Calu3 (cell line): ENCODE data around the gene SEMA6C. TPM values are rescaled to one million over a fixed set of nuclear protein-coding genes. Genes with fewer than 3 reads are reported as not detected.
"Not testable (repeated sequence)": the region's sequence is repeated elsewhere in the genome, so short reads cannot be mapped to it uniquely, and the experiment has no call there.

Source experiments
- BruUV-seq: library from RNA; stranded (reverse); fragments of 400-500 nt; replicated peaks from 2 replicates; lab custom pipeline; 2021; lab: Mats Ljungman, UMichigan
- CTCF ChIA-PET: fragments of 300-600 bp; sonication (Branson Sonifier 250); formaldehyde crosslinking; loops from one replicate; lab custom pipeline; 2022; ENCODE audit warnings: antibody characterized with exemption; lab: Charles Lee
- DNase-seq: peaks from one replicate; pipeline ENCODE4 v3.0.0; 2022
- H3K27ac Mint-ChIP-seq: one replicate; pipeline ENCODE4 v1.8.0; 2022; ENCODE audit warnings: mixed read lengths; ENCODE audit not compliant: unreplicated experiment
- H3K27me3 Mint-ChIP-seq: one replicate; pipeline ENCODE4 v1.8.0; 2022; ENCODE audit warnings: mixed read lengths; ENCODE audit not compliant: unreplicated experiment
- H3K36me3 Mint-ChIP-seq: one replicate; pipeline ENCODE4 v1.8.0; 2022; ENCODE audit warnings: mild to moderate bottlenecking, moderate library complexity, mixed read lengths; ENCODE audit not compliant: insufficient read depth, unreplicated experiment
- H3K4me1 Mint-ChIP-seq: one replicate; pipeline ENCODE4 v1.8.0; 2022; ENCODE audit warnings: mild to moderate bottlenecking, low read depth, mixed read lengths; ENCODE audit not compliant: unreplicated experiment
- H3K4me3 Mint-ChIP-seq: one replicate; pipeline ENCODE4 v1.8.0; 2022; ENCODE audit warnings: mild to moderate bottlenecking, low read depth, moderate library complexity, mixed read lengths; ENCODE audit not compliant: unreplicated experiment
- H3K9me3 Mint-ChIP-seq: one replicate; pipeline ENCODE4 v1.8.0; 2022; ENCODE audit warnings: low read depth, mixed read lengths; ENCODE audit not compliant: unreplicated experiment
- intact Hi-C: fragments of 100-400 bp; cut with micrococcal nuclease; formaldehyde crosslinking; loops from one replicate; pipeline ENCODE4 v1.10.0; 2022; ENCODE audit not compliant: unreplicated experiment
- total RNA-seq: library from RNA; stranded (reverse); gene quantifications from 2 replicates; pipeline ENCODE4 v1.2.3, GENCODE V29; 2022
- TF ChIP-seq, protein P1 (sequence below): fragments of 200-600 bp; IDR thresholded peaks from one replicate; pipeline ENCODE4 v1.8.0; 2022; ENCODE audit warnings: antibody characterized with exemption; ENCODE audit not compliant: unreplicated experiment

The SEMA6C gene
- total RNA-seq, 1 experiment from 2014 or later: 2.5 TPM

DNA sequence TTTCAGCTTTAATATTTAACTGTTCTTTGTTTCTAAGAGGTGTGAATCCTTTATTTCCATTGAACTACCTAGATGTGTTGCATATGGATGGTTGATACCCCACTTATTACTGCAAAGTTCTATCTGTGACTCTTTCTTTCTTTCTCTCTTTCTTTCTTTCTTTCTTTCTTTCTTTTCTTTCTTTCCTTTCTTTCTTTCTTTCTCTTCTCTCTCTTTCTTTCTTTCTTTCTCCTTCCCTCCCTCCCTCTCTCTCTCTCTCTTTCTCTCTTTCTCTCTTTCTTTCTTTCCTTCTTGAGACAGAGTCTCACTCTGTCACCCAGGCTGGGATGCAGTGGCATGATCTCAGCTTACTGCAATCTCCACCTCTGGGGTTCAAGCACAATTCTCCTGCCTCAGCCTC, 41.8 kb downstream of the SEMA6C start:
- no peaks in the 10 kb centered on the region for H3K4me1 Mint-ChIP-seq
- H3K4me3 Mint-ChIP-seq: no peak overlapping the region
- intact Hi-C loops: no loop called here
- CTCF ChIA-PET: interaction anchor here (0.6 kb wide), 1 partner anchor 257 kb away, joined by 3 read pairs; no protein-coding TSS in a partner anchor
- TF ChIP-seq, protein P1, sequence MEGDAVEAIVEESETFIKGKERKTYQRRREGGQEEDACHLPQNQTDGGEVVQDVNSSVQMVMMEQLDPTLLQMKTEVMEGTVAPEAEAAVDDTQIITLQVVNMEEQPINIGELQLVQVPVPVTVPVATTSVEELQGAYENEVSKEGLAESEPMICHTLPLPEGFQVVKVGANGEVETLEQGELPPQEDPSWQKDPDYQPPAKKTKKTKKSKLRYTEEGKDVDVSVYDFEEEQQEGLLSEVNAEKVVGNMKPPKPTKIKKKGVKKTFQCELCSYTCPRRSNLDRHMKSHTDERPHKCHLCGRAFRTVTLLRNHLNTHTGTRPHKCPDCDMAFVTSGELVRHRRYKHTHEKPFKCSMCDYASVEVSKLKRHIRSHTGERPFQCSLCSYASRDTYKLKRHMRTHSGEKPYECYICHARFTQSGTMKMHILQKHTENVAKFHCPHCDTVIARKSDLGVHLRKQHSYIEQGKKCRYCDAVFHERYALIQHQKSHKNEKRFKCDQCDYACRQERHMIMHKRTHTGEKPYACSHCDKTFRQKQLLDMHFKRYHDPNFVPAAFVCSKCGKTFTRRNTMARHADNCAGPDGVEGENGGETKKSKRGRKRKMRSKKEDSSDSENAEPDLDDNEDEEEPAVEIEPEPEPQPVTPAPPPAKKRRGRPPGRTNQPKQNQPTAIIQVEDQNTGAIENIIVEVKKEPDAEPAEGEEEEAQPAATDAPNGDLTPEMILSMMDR: no peak
- no peak for DNase-seq
- H3K9me3 Mint-ChIP-seq: no peaks in the 10 kb centered on the region
- no TSS peak for BruUV-seq
- no peak overlapping the region for H3K27ac Mint-ChIP-seq
- no peaks in the 10 kb centered on the region for H3K27me3 Mint-ChIP-seq
- H3K36me3 Mint-ChIP-seq: peaks cover 7% of the 10 kb centered on the region

DNA sequence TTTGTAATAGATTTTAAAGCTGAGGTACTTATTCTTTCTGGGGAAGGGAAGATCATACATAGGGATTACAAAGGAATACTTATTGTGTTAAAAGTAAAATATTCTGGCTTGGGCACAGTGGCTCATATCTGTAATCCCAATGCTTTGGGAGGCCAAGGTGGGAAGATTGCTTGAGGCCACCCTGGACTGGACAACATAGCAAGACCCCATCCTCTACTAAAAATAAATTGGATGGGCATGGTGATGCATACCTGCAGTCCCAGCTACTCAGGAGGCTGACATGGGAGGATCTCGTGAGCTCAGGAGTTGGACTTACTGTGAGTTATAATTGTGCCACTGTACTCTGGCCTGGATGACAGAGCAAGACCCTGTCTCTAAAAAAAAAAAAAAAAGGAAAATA, 48.3 kb downstream of the SEMA6C start:
- Mint-ChIP-seq H3K27ac (no peak overlapping the region), H3K9me3 (no peaks in the 10 kb centered on the region), H3K27me3 (no peaks in the 10 kb centered on the region), H3K4me3 (no peak overlapping the region), H3K4me1 (no peaks in the 10 kb centered on the region), H3K36me3 (no peaks in the 10 kb centered on the region)
- DNase-seq: no peak
- intact Hi-C loops: loop anchor here (5.0 kb wide), 1 partner anchor 154 kb away; the partner anchor contains the start of gene PSMD4
- CTCF ChIA-PET: interaction anchor here (0.6 to 1.3 kb wide), 3 partner anchors 27 to 240 kb away, joined by 3 to 5 read pairs (median 5); partner anchors contain the start of gene GABPB2
- TF ChIP-seq, protein P1: no peak
- BruUV-seq: no TSS peak

DNA sequence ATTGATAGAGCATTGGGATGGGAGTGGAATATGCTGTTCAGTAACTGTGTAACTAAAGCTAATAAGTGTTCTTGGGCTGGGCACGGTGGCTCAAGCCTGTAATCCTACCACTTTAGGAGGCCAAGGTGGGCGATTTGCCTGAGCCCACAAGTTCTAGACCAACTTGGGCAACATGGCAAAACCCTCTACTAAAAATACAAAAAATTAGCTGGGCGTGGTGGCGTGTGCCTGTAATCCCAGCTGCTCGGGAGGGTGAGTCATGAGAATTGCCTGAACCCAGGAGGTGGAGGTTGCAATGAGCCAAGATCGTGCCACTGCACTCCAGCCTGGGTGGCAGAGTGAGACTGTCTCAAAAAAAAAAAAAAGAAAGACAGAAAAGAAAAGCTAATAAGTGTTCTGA, 49.0 kb downstream of the SEMA6C start:
- not testable (repeated sequence) for H3K36me3 Mint-ChIP-seq, H3K27ac Mint-ChIP-seq, H3K4me3 Mint-ChIP-seq, DNase-seq, H3K9me3 Mint-ChIP-seq, H3K27me3 Mint-ChIP-seq, H3K4me1 Mint-ChIP-seq, BruUV-seq
- CTCF ChIA-PET: interaction anchor here (1.3 kb wide), 1 partner anchor 26 kb away, joined by 5 read pairs; the partner anchor contains the start of gene GABPB2
- intact Hi-C loops: loop anchor here (5.0 kb wide), 1 partner anchor 155 kb away; the partner anchor contains the start of gene PSMD4

DNA sequence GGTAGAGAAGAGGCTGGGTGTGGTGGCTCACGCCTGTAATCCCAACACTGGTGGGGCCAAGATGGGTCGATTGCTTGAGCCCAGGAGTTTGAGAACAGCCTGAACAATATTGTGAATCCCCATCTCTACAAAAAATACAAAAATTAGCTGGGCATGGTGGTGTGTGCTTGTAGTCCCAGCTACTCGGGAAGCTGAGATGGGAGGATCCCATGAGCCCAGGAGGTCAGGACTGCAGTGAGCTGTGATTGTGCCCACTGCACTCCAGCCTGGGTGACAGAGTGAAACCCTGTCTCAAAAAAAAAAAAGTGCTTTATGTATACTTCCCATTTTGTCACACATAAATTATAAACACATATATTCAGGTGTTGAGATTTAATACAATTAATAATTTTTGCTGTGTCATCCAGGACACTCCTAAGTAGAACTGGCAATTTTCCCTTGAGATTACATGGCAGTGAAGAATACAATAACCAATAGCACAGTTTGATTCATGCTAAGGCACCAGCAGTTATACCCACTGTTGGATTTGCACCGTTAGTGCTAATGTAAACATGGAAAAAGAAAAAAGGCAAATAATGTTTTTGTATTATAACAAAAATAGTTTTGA, 60.4 kb downstream of the SEMA6C start:
- intact Hi-C loops: no loop called here
- no peaks in the 10 kb centered on the region for H3K4me1 Mint-ChIP-seq
- BruUV-seq: no TSS peak
- no peak overlapping the region for H3K4me3 Mint-ChIP-seq
- DNase-seq: no peak
- CTCF ChIA-PET: interaction anchor here (1.3 kb wide), 1 partner anchor 14 kb away, joined by 3 read pairs; no protein-coding TSS in a partner anchor
- H3K27ac Mint-ChIP-seq: no peak overlapping the region
- H3K36me3 Mint-ChIP-seq: no peaks in the 10 kb centered on the region
- TF ChIP-seq, protein P1: no peak
- H3K9me3 Mint-ChIP-seq: no peaks in the 10 kb centered on the region
- H3K27me3 Mint-ChIP-seq: no peaks in the 10 kb centered on the region

Other genes with a start within 250 kb of the SEMA6C start
- gene SETDB1, start 220.3 kb downstream of the SEMA6C start, total RNA-seq: 64.9 and 70.6 TPM in 2 replicates
- 214 and 226 TPM in 2 replicates for gene CERS2, start 171.8 kb downstream of the SEMA6C start, total RNA-seq
- 15.4 and 20.1 TPM in 2 replicates for gene ANXA9, start 164.3 kb downstream of the SEMA6C start, total RNA-seq
- 17.2 and 17.6 TPM in 2 replicates for gene MINDY1, start 139.7 kb downstream of the SEMA6C start, total RNA-seq
- gene PRUNE1, start 138.2 kb downstream of the SEMA6C start, total RNA-seq: 15.9 and 16.0 TPM in 2 replicates
- 1.2 and 2.4 TPM in 2 replicates for gene BNIPL, start 110.0 kb downstream of the SEMA6C start, total RNA-seq
- gene C1orf56, start 98.9 kb downstream of the SEMA6C start, total RNA-seq: 8.5 and 9.5 TPM in 2 replicates
- 103 and 110 TPM in 2 replicates for gene CDC42SE1, start 87.0 kb downstream of the SEMA6C start, total RNA-seq
- gene MLLT11, start 86.2 kb downstream of the SEMA6C start, total RNA-seq: 1.5 and 2.1 TPM in 2 replicates
- gene GABPB2, start 75.9 kb downstream of the SEMA6C start, total RNA-seq: 10.9 and 13.6 TPM in 2 replicates
- not detected in 2 replicates for gene TNFAIP8L2, start 10.0 kb upstream of the SEMA6C start, total RNA-seq
- 7.6 and 9.7 TPM in 2 replicates for gene LYSMD1, start 19.3 kb upstream of the SEMA6C start, total RNA-seq
- gene SCNM1, start 19.5 kb upstream of the SEMA6C start, total RNA-seq: 47.3 and 49.8 TPM in 2 replicates
- 1.6 and 2.1 TPM in 2 replicates for gene TMOD4, start 29.4 kb upstream of the SEMA6C start, total RNA-seq
- gene VPS72, start 43.6 kb upstream of the SEMA6C start, total RNA-seq: 91.4 and 111 TPM in 2 replicates
- 86.6 and 96.2 TPM in 2 replicates for gene PIP5K1A, start 51.9 kb upstream of the SEMA6C start, total RNA-seq
- gene PSMD4, start 108.1 kb upstream of the SEMA6C start, total RNA-seq: 302 and 325 TPM in 2 replicates
- 42.9 and 43.4 TPM in 2 replicates for gene ZNF687, start 135.7 kb upstream of the SEMA6C start, total RNA-seq
- gene PI4KB, start 180.8 kb upstream of the SEMA6C start, total RNA-seq: 50.7 and 57.6 TPM in 2 replicates
- gene RFX5, start 200.6 kb upstream of the SEMA6C start, total RNA-seq: 82.4 and 88.1 TPM in 2 replicates
- 7.8 and 9.8 TPM in 2 replicates for gene SELENBP1, start 226.1 kb upstream of the SEMA6C start, total RNA-seq